SK-N-SH treated with all-trans-retinoic acid at 6 μM for 48 hours (cell line): ENCODE results near the gene OCSTAMP.

ENCODE experiments used
- ATAC-seq: fragments of 200-7000 bp; cut with Tn5 transposase; 3 replicates; pipeline ENCODE4 v1.9.1; 2020; ENCODE audit warnings: mild to moderate bottlenecking, moderate library complexity
- ARNTL ChIP-seq: fragments of 450-650 bp; formaldehyde crosslinking; IDR thresholded peaks from 2 replicates; pipeline ENCODE4 v1.5.0; 2020; ENCODE audit warnings: low read depth, mild to moderate bottlenecking, moderate library complexity, borderline replicate concordance
- BACH2 ChIP-seq: fragments of 250-450 bp; sonication (Bioruptor Pico); IDR thresholded peaks from 2 replicates; pipeline ENCODE4 v1.9.0; 2021; ENCODE audit warnings: mild to moderate bottlenecking, borderline replicate concordance
- CSDC2 ChIP-seq: fragments of 250-450 bp; sonication (Bioruptor Pico); IDR thresholded peaks from 2 replicates; pipeline ENCODE4 v1.5.0; 2020; ENCODE audit warnings: mild to moderate bottlenecking, moderate library complexity
- GLIS3 ChIP-seq: fragments of 250-450 bp; sonication (Bioruptor Pico); IDR thresholded peaks from 2 replicates; pipeline ENCODE4 v1.5.0; 2020; ENCODE audit warnings: mild to moderate bottlenecking, moderate library complexity
- OSR1 ChIP-seq: fragments of 250-450 bp; sonication (Bioruptor Pico); IDR thresholded peaks from 2 replicates; pipeline ENCODE4 v1.8.0; 2022; ENCODE audit warnings: moderate library complexity, mild to moderate bottlenecking, inconsistent platforms
- POU6F1 ChIP-seq: fragments of 250-450 bp; sonication (Bioruptor Pico); IDR thresholded peaks from 2 replicates; pipeline ENCODE4 v1.8.0; 2021; ENCODE audit warnings: low read depth, mild to moderate bottlenecking, moderate library complexity, borderline replicate concordance
- PPARA ChIP-seq: fragments of 250-450 bp; sonication (Bioruptor Pico); IDR thresholded peaks from 2 replicates; pipeline ENCODE4 v1.5.0; 2020; ENCODE audit warnings: mild to moderate bottlenecking, borderline replicate concordance
- SNAI2 ChIP-seq: fragments of 250-450 bp; sonication (Bioruptor Pico); IDR thresholded peaks from 2 replicates; pipeline ENCODE4 v1.5.0; 2020; ENCODE audit warnings: mild to moderate bottlenecking, moderate library complexity
- TCF4 ChIP-seq: fragments of 250-450 bp; sonication (Bioruptor Pico); IDR thresholded peaks from 2 replicates; pipeline ENCODE4 v1.8.0; 2021; ENCODE audit warnings: mild to moderate bottlenecking, moderate library complexity, borderline replicate concordance
- TOX ChIP-seq: fragments of 250-450 bp; sonication (Bioruptor Pico); IDR thresholded peaks from 2 replicates; pipeline ENCODE4 v1.8.0; 2021; ENCODE audit warnings: mild to moderate bottlenecking, moderate library complexity, borderline replicate concordance
- TSHZ2 ChIP-seq: fragments of 250-450 bp; sonication (Bioruptor Pico); IDR thresholded peaks from 2 replicates; pipeline ENCODE4 v1.5.0; 2020; ENCODE audit warnings: mild to moderate bottlenecking, moderate library complexity
- ZC3H10 ChIP-seq: fragments of 250-450 bp; sonication (Bioruptor Pico); IDR thresholded peaks from 2 replicates; pipeline ENCODE4 v1.5.1; 2021; ENCODE audit warnings: mild to moderate bottlenecking, moderate library complexity
- ZFP3 ChIP-seq: fragments of 250-450 bp; sonication (Bioruptor Pico); IDR thresholded peaks from 2 replicates; pipeline ENCODE4 v1.5.0; 2020; ENCODE audit warnings: mild to moderate bottlenecking, moderate library complexity
- ZFP30 ChIP-seq: fragments of 450-650 bp; formaldehyde crosslinking; IDR thresholded peaks from 2 replicates; pipeline ENCODE4 v1.5.0; 2022; ENCODE audit warnings: mild to moderate bottlenecking, moderate library complexity
- ZNF70 ChIP-seq: fragments of 450-650 bp; formaldehyde crosslinking; IDR thresholded peaks from 2 replicates; pipeline ENCODE4 v1.5.0; 2020; ENCODE audit warnings: mild to moderate bottlenecking, moderate library complexity
- ZNF8 ChIP-seq: fragments of 450-650 bp; formaldehyde crosslinking; IDR thresholded peaks from 2 replicates; pipeline ENCODE4 v1.5.0; 2020; ENCODE audit warnings: mild to moderate bottlenecking, moderate library complexity

Gene OCSTAMP

GRCh38 chr20:46557231-46557956, 6.9 kb upstream of the OCSTAMP start (continued):
- TF ChIP-seq POU6F1 (CRISPR knock-in tag) (no peak), ZC3H10 (no peak), CSDC2 (CRISPR knock-in tag) (no peak), GLIS3 (CRISPR knock-in tag) (no peak), SNAI2 (CRISPR knock-in tag) (no peak), ZFP3 (CRISPR knock-in tag) (no peak), TCF4 (no peak), PPARA (CRISPR knock-in tag) (no peak), OSR1 (no peak), BACH2 (CRISPR knock-in tag) (no peak), ZNF8 (CRISPR knock-in tag) (no peak), ARNTL (no peak), ZNF70 (CRISPR knock-in tag) (no peak)

- ATAC-seq = no peak
- no peak for TF ChIP-seq GLIS3 (CRISPR knock-in tag)
- TF ChIP-seq TSHZ2 (CRISPR knock-in tag) = no peak
These were observed 5.0 kb upstream of the OCSTAMP start for GRCh38 chr20:46555370-46555956.

- ATAC-seq = no peak
These were observed 4.4 kb upstream of the OCSTAMP start for GRCh38 chr20:46554828-46555227.

More at GRCh38 chr20:46554828-46555227, 4.4 kb upstream of the OCSTAMP start:
- no peak for TF ChIP-seq TSHZ2 (CRISPR knock-in tag)
- no peak for TF ChIP-seq ARNTL
- TF ChIP-seq ZFP3 (CRISPR knock-in tag) = no peak
- TF ChIP-seq SNAI2 (CRISPR knock-in tag) = no peak
- no peak for TF ChIP-seq ZFP30 (CRISPR knock-in tag)
- TF ChIP-seq POU6F1 (CRISPR knock-in tag) = no peak
- TF ChIP-seq PPARA (CRISPR knock-in tag) = no peak
- no peak for TF ChIP-seq TOX
- TF ChIP-seq TCF4 = no peak
